IPS-NIHi11 (cell line): Measurements from ENCODE around the gene GPAT3.
"Not testable (repeated sequence)": the region's sequence is repeated elsewhere in the genome, so short reads cannot be mapped to it uniquely, and the experiment has no call there.

Experiments
- DNase-seq: peaks from one replicate; pipeline ENCODE4 v3.0.0; 2012; ENCODE audit warnings: mixed read lengths, low spot score

The GPAT3 gene

GRCh38 chr4:83552083-83552482, 16.2 kb downstream of the GPAT3 start:
- no peak for DNase-seq

- no peak for DNase-seq
These were observed 17.0 kb downstream of the GPAT3 start for GRCh38 chr4:83552924-83553323.

- DNase-seq = no peak
These were observed 20.2 kb downstream of the GPAT3 start for GRCh38 chr4:83556006-83556707.

GRCh38 chr4:83556816-83557215, 20.9 kb downstream of the GPAT3 start:
- no peak for DNase-seq

GRCh38 chr4:83558059-83558653, 22.2 kb downstream of the GPAT3 start:
- DNase-seq = no peak

- no peak for DNase-seq
These were observed 22.8 kb downstream of the GPAT3 start for GRCh38 chr4:83558680-83559079.

- DNase-seq = no peak
These were observed 24.6 kb downstream of the GPAT3 start for GRCh38 chr4:83560523-83560922.

GRCh38 chr4:83561381-83561780, 25.5 kb downstream of the GPAT3 start:
- DNase-seq = no peak

GRCh38 chr4:83563998-83564397, 28.1 kb downstream of the GPAT3 start:
- DNase-seq = no peak

GRCh38 chr4:83568062-83568461, 32.2 kb downstream of the GPAT3 start:
- DNase-seq = no peak

GRCh38 chr4:83569429-83569828, 33.5 kb downstream of the GPAT3 start:
- no peak for DNase-seq

- DNase-seq = no peak
These were observed 34.1 kb downstream of the GPAT3 start for GRCh38 chr4:83569987-83570386.

- no peak for DNase-seq
These were observed 36.9 kb downstream of the GPAT3 start for GRCh38 chr4:83572848-83573247.

- no peak for DNase-seq
These were observed 38.3 kb downstream of the GPAT3 start for GRCh38 chr4:83574247-83574646.

GRCh38 chr4:83576237-83576636, 40.3 kb downstream of the GPAT3 start:
- not testable (repeated sequence) for DNase-seq

GRCh38 chr4:83581411-83582288, 45.7 kb downstream of the GPAT3 start:
- no peak for DNase-seq

GRCh38 chr4:83582289-83582785, 46.4 kb downstream of the GPAT3 start:
- DNase-seq = peak; percentile 12

- no peak for DNase-seq
These were observed 50.1 kb downstream of the GPAT3 start for GRCh38 chr4:83585982-83586508.

- DNase-seq = no peak
These were observed 53.4 kb downstream of the GPAT3 start for GRCh38 chr4:83589279-83589678.

- no peak for DNase-seq
These were observed 55.1 kb downstream of the GPAT3 start for GRCh38 chr4:83591056-83591455.

GRCh38 chr4:83591730-83592129, 55.8 kb downstream of the GPAT3 start:
- DNase-seq = no peak

- peak; percentile 60 for DNase-seq
These were observed 63.3 kb downstream of the GPAT3 start for GRCh38 chr4:83599183-83599582.

- DNase-seq = no peak
These were observed 67.2 kb downstream of the GPAT3 start for GRCh38 chr4:83603129-83603528.
